HG02840 (cell line): Measurements from ENCODE around the gene ANGPTL4.
"Not testable (repeated sequence)": the region's sequence is repeated elsewhere in the genome, so short reads cannot be mapped to it uniquely, and the experiment has no call there.

Experiments used
- ATAC-seq: cut with Tn5 transposase; IDR thresholded peaks from one replicate; pipeline ENCODE4 v1.9.1; 2021; ENCODE audit warnings: mild to moderate bottlenecking, moderate library complexity, moderate number of reproducible peaks; ENCODE audit not compliant: unreplicated experiment, low FRiP score

ANGPTL4 gene

DNA sequence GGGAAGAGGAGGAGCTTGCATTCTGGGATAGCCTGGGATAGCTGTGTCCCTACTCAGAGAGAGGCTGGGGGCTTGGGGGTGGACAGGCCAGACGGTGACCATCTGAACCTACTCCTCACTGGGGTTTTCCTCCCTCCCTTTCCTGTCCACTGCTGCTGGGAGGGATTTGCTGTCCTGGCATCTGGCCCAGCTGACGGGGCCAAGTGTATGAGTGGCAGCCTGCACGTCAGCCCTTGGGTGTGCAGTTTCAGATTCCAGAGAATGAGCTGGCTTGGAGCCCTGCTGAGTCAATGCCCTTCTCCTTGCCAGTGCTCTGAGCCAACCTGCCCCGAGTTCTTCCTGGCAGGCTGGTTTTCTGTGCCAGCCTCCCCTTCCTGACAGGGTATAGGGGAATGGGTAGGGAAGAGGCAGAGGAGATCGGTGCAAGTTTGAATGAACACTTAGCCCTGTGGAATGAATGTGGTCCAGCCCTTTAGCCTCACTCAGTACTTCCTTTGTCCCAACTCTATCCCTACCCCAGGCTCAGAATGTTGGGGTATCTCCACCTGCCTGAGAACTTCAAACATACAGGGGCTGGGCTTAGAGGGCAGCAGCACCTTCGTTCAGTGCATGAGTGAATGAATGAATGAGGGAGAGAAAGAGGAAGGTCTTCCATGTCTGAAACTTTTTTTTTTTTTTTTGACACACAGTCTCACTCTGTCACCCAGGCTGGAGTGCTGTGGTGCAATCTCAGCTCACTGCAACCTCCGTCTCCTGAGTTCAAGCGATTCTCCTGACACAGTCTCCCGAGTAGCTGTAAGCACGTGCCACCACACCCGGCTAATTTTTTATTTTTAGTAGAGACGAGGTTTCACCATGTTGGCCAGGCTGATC is 1.8 kb upstream of the ANGPTL4 start:
- no peak for ATAC-seq

DNA sequence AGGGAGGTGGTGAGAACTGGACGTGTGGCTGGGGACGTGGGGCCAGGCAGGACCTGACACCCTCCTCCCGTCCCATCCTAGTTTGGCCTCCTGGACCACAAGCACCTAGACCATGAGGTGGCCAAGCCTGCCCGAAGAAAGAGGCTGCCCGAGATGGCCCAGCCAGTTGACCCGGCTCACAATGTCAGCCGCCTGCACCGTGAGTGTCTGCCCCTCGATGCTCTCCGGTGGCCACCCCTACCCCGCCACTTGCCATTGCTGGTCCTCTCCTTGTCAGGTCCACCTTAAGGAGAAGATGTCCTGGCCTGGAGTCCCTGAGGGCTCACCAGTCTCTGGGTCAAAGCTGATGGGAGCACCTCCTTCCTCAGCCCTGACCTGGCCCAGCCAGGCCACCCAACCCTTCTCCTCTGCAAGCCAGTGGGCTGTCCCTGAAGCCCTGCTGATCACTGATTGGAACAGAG is 2.2 kb downstream of the ANGPTL4 start:
- no peak for ATAC-seq

DNA sequence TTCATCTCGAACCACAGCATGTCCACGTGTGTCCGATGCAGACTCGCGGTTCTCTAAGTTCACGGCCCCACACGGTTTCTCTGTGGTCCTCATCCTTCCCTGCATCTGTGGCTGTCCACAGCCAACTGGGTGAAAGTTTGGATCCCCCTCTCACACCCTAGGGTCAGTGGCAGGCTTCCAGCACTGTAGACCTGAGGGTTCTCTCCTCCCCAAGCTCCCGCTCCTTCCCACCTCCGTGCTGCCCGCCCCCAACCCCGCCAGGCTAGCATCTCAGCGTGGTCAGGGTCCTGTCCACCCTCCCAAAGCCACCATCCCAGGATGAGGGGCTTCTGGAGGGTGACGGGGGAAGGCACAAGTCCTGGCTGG is 3.0 kb downstream of the ANGPTL4 start:
- no peak for ATAC-seq

DNA sequence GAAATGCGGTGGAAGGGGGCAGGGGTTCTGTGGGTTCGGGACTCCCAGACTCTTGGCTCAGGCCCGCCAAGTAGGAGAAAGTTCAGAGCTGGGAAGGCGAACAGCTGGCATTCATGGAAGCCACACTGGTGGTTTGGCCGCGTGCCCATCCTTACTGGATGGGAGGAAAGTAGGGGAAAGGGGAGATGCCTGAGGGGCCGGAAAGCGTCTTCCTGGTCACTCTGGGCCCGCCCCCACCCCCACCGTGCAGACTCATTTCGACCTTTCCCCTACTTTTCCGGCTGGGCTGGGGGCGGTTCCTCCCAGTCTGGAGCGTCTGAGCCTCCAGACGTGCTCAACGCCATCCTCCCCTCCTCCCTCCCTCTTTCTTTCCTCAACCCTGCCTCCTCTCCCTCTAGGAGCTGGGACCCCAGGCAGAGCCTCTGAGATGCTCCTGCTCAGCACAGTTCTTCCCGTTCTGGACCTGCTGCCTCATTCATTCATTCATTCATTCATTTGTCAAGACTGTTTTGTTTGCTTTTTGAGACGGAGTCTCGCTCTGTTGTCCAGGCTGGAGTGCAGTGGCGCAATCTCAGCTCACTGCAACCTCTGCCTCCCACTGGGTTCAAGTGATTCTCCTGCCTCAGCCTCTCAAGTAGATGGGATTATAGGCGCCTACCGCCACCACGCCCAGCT is 3.5 kb downstream of the ANGPTL4 start:
- ATAC-seq: no peak

DNA sequence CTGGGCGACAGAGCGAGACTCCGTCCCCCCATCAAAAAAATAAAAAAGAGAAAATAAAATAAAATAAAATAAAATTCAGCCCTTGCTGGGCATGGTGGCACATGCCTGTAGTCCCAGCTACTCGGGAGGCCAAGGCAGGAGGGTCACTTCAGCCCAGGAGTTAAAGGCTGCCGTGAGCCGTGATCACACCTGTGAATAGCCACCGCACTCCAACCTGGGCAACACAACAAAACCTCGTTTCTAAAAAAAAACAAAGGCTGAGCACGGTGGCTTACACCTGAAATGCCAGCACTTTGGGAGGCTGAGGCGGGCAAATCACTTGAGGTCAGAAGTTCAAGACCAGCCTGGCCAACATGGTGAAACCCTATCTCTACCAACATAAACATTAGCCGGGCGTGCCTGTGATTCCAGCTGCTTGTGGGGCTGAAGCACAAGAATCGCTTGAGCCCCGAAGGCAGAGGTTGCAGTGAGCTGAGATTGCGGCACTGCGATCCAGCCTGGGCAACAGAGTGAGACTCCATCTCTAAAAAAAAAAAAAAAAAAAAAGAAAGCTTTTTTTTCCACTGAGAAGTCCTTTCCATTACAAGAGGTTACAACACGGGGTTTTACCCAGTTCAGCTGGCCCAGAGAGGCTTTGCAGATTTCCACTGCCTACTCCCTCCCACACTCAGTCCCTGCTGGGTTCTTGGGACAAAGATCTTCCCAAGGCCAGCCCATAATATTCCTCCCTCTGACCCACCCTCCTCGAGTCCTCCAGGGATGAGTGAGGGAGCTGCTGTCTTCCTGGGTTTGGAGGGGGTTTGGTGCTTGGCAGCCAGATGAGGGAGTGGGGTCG is 6.4 kb downstream of the ANGPTL4 start:
- ATAC-seq: no peak

DNA sequence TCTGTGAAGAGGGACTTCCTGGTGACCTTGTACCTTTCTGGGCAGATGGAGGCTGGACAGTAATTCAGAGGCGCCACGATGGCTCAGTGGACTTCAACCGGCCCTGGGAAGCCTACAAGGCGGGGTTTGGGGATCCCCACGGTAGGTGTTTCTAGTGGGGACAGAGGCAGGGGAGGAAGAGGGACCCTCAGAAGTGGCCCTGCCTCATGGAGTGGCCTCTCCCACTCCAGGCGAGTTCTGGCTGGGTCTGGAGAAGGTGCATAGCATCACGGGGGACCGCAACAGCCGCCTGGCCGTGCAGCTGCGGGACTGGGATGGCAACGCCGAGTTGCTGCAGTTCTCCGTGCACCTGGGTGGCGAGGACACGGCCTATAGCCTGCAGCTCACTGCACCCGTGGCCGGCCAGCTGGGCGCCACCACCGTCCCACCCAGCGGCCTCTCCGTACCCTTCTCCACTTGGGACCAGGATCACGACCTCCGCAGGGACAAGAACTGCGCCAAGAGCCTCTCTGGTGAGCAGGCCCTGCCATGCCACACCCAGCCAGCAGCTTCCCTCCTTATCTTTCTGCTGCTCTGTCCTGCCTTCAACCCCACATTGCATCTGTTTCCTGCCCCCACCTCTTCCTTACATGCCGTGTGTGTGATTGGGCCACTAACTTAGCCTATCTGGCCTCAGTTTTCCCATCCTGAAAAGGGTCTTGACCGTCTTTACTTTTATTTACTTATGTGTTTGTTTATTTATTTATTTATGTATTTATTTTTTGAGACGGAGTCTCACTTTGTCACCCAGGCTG is 7.3 kb downstream of the ANGPTL4 start:
- ATAC-seq: no peak

DNA sequence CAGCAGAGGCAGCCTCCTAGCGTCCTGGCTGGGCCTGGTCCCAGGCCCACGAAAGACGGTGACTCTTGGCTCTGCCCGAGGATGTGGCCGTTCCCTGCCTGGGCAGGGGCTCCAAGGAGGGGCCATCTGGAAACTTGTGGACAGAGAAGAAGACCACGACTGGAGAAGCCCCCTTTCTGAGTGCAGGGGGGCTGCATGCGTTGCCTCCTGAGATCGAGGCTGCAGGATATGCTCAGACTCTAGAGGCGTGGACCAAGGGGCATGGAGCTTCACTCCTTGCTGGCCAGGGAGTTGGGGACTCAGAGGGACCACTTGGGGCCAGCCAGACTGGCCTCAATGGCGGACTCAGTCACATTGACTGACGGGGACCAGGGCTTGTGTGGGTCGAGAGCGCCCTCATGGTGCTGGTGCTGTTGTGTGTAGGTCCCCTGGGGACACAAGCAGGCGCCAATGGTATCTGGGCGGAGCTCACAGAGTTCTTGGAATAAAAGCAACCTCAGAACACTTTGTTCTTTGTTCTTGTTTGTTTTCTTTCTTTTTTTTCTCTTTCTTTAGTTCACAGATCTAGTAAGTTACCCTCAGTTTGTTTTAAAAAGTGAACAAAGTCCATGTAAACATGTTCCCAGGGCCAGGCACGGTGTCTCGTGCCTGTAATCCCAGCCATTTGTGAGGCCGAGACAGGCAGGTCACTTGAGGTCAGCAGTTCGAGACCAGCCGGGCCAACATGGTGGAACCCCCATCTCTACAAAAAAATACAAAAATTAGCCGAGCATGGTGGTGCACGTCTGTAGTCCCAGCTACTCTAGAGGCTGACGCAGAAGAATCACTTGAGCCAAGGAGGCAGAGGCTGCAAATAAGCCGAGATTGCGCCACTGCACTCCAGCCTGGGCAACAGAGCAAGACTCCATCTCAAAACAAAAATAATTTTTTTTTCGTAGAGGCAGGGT is 10.2 kb downstream of the ANGPTL4 start:
- ATAC-seq: no peak

DNA sequence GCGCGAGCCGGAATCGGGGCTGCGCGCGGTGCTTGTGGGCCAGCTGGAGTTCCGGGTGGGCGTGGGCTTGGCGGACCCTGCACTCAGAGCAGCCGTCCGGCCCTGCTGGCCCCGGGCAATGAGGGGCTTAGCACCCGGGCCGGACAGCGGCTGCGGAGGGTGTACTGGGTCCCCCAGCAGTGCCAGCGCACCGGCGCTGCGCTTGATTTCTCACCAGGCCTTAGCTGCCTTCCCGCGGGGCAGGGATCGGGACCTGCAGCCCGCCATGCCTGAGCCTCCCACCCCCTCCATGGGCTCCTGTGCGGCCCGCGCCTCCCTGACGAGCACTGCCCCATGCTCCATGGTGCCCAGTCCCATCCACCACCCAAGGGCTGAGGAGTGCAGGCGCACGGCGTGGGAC is 11.8 kb downstream of the ANGPTL4 start:
- ATAC-seq: not testable (repeated sequence)

DNA sequence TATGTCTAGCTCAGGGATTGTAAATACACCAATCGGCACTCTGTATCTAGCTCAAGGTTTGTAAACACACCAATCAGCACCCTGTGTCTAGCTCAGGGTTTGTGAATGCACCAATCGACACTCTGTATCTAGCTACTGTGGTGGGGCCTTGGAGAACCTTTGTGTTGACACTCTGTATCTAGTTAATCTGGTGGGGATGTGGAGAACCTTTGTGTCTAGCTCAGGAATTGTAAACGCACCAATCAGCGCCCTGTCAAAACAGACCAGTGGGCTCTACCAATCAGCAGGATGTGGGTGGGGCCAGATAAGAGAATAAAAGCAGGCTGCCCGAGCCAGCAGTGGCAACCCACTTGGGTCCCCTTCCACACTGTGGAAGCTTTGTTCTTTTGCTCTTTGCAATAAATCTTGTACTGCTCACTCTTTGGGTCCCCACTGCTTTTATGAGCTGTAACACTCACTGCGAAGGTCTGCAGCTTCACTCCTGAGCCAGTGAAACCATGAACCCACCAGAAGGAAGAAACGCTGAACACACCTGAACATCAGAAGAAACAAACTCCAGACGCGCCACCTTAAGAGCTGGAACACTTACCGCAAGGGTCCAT is 12.5 kb downstream of the ANGPTL4 start:
- not testable (repeated sequence) for ATAC-seq

DNA sequence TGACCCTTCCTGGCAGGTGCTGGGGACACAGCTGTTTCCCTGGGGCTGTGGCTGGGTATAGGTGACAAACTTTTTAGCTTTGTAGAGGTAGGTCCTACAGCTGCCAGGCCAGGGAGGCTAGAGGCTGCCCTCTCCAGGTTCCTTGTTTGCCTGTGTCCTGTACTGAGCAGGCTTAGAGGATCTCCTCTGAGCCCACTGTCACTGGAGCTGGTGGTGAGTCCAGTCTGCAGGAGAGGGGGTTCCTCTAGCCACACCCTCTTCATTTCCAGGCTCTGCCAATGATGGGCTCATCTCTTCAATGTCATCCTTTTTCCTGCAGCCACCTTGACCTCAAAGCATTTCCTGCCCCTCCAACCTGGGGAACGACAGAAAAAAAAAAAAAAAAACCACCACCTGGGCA is 13.6 kb downstream of the ANGPTL4 start:
- ATAC-seq: no peak

DNA sequence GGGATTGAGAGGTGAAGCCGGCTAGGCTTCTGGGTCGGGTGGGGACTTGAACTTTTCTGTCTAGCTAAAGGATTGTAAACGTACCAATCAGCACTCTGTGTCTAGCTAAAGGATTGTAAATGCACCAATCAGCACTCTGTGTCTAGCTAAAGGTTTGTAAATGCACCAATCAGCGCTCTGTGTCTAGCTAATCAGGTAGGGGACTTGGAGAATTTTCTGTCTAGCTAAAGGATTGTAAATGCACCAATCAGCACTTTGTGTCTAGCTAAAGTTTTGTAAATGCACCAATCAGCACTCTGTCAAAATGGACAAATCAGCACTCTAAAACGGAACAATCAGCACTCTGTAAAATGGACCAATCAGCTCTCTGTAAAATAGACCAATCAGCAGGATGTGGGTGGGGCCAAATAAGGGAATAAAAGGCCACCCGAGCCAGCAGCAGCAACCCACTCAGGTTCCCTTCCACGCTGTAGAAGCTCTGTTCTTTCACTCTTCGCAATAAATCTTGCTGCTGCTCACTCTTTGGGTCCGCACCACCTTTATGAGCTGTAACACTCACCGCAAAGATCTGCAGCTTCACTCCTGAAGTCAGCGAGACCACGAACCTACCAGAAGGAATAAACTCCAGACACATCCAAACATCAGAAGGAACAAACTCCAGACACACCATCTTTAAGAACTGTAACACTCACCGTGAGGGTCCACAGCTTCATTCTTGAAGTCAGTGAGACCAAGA is 15.4 kb downstream of the ANGPTL4 start:
- ATAC-seq: not testable (repeated sequence)

DNA sequence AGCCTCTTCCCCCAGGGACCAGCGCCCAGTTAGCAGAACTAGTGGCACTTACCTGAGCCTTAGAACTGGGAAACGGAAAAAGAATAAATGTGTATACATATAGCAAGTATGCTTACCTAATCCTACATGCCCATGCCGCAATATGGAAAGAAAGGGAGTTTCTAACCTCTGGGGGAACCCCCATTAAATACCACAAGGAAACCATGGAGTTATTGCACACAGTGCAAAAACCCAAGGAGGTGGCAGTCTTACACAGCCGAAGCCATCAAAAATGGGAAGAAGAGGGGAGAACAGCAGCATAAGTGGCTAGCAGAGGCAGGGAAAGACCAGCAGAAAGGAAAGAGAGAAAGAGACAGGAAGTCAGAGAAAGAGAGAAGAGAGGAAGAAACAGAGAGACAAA is 20.6 kb downstream of the ANGPTL4 start:
- ATAC-seq: not testable (repeated sequence)

DNA sequence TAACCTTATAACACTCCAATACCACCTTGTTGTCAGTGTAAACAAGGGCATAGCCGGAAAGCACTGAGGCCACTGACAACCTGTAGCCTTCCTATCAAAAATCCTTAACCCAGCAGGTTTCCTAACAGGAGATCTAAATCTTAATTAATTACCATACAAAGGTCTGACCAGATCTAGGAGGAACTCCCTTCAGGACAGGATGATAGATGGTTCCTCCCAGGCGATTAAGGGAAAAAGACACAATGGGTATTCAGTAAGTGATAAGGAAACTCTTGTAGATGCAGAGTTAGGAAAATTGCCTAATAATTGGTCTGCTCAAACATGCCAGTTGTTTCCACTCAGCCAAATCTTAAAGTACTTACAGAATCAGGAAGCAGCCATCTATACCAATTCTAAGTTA is 21.1 kb downstream of the ANGPTL4 start:
- not testable (repeated sequence) for ATAC-seq

DNA sequence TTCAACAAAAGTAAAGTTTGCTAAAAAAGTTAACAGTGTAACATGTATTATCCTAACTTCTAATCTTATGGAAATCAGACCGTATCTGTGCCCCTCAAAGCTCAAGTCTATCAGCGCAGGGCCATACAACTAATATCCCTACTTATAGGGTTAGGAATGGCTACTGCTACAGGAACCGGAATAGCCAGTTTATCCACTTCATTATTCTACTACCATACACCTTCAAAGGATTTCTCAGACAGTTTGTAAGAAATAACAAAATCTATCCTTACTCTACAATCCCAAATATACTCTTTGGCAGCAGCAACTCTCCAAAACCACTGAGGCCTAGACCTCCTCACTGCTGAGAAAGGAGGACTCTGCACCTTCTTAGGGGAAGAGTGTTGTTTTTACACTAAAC is 21.6 kb downstream of the ANGPTL4 start:
- not testable (repeated sequence) for ATAC-seq

DNA sequence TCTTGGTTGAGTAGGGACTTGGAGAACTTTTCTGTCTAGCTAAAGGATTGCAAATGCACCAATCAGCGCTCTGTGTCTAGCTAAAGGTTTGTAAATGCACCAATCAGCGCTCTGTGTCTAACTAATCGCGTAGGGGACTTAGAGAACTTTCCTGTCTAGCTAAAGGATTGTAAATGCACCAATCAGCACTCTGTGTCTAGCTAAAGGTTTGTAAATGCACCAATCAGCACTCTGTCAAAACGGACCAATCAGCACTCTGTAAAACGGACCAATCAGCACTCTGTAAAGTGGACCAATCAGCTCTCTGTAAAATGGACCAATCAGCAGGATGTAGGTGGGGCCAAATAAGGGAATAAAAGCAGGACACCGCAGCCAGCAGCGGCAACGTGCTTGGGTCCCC is 22.5 kb downstream of the ANGPTL4 start:
- not testable (repeated sequence) for ATAC-seq

DNA sequence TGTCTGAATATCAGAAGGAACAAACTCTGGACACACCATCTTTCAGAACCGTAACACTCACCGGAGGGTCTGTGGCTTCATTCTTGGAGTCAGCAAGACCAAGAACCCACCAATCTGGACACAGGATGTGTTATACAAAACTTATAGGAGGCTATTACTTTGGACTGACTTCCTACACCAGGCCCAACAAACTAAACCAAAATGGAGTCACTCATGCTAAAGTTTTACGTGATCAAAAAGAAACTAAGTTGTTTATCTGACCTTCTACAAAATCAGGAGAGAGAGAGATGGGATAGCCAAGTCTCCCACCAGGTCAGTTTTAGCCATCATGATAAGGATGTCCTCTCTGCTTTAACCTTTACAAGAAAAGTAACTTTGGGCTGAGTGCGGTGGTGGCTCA is 23.0 kb downstream of the ANGPTL4 start:
- no peak for ATAC-seq

DNA sequence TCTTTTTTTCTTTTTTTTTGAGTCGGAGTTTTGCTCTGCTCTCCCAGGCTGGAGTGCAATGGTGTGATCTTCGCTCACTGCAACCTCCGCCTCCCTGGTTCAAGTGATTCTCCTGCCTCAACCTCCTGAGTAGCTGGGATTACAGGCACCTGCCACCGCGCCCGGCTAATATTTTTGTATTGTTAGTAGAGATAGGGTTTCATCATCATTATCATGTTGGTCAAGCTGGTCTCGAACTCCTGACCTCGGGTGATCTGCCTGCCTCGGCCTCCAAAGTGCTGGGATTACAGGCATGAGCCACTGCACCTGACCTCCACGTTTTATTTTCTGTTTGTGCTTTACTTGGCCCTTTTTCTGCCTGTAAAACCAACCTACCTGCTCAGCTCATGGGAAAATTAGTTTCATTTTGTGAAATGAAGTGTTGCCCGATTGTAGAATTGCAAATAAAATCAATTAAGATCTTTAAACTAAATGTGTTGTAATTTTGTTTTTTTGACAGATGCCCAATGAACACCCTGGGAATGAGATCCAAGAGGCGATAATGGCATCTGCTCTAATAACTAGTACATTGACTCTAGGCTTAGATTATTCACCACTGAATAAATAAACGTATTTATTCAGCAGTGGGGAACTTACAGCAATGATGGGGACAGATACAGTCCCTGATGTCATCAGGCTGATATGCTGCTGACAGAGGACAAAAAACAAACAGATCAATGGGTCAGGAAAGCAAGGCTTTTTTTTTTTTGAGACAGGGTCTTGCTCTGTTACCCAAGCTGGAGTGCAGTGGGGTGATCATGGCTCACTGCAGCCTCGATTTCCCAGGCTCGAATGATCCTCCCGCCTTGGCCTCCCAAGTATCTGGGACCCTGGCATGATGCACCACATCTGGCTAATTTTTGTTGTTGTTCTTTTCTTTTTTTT is 24.0 kb downstream of the ANGPTL4 start:
- no peak for ATAC-seq
